Stimulated activated CD8-positive, alpha-beta memory T cell treated with anti-CD3 and anti-CD28 coated beads, Interleukin-7, amount 100 ng/mL, for 4 hours (primary cell): ENCODE measurements around the gene SLC4A11.

ENCODE experiments used
- DNase-seq, 2 donors: peaks; one replicate each; pipeline ENCODE4 v3.0.0-alpha.2; 2020; ENCODE audit warnings: low read depth in 2 of 2

SLC4A11 gene

DNA sequence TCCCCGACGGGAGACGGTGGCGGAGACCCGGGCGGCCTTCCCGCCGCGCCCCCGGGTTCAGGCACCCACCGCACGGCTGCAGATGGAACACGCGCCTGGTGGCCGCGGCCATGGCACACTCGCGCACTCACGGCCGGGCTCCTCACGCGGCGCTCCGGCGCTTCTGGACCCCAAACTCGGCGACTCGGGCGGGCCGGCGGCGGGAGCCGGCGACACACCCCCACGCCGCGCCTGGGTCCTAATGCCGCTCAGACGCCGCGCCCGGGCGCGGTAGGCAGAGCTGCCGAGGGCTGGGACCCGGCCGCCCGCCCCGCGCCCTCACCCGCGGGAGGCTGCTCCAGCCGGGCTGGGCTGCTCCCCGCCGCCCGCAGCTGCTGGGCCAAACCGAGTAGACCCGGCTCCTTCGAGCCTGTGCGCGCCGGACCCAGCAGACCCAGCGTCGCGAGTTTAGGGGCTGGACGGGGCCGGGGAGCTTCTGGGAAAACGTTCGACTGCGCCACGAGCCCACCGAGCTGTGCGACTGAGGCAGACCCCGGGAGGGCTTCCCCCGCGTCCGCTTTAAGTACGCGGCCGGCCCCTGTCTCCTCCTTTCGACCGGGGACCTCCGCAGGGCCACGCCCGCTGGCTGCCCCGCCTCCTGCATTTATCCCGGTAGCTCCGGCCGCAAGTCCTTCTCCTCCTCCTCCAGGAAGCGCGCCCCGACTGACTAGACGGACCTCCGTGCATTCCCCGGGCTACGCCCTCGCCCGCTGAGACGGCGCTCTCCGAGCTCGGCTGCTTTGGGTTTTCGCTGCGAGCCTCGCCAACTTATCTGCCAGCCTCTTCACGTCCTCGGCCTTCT is at the start of gene SLC4A11:
Gene SLC4A11 (minus strand): TSS at position 165 of the 841 bp plus-strand sequence. CDS start 53 bp downstream, at position 112.
- peak in 1 of 2 donors; percentile 22 for DNase-seq

DNA sequence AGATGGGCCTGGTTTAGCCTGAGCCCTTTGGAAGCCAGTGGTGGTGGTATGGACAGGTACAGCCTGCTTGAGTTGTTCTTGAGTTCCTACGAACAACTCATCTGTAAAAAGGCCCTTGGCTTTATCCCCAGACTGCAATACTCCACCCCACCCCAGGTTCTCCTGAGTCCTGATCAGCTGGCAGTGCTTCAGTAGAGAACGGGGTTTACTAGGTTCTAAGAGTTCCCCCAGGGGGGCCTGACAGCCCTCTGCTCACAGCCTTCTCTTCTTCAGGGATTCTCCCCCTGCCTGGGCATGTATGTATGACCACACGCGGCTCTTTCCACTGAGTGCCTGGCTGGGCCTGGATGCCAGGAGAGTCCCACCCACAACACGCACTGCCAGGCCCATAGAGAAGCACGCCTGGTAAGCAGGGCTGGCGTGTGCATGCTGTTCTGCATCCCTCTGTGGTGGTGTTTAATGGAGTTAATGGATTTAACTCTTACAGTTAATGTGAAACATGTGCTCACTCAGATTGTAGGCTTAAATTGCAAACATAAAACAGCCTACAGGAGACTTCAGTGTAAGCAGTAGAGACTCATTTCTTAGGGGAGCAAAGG is 44.3 kb upstream of the SLC4A11 start:
- no peak for DNase-seq

DNA sequence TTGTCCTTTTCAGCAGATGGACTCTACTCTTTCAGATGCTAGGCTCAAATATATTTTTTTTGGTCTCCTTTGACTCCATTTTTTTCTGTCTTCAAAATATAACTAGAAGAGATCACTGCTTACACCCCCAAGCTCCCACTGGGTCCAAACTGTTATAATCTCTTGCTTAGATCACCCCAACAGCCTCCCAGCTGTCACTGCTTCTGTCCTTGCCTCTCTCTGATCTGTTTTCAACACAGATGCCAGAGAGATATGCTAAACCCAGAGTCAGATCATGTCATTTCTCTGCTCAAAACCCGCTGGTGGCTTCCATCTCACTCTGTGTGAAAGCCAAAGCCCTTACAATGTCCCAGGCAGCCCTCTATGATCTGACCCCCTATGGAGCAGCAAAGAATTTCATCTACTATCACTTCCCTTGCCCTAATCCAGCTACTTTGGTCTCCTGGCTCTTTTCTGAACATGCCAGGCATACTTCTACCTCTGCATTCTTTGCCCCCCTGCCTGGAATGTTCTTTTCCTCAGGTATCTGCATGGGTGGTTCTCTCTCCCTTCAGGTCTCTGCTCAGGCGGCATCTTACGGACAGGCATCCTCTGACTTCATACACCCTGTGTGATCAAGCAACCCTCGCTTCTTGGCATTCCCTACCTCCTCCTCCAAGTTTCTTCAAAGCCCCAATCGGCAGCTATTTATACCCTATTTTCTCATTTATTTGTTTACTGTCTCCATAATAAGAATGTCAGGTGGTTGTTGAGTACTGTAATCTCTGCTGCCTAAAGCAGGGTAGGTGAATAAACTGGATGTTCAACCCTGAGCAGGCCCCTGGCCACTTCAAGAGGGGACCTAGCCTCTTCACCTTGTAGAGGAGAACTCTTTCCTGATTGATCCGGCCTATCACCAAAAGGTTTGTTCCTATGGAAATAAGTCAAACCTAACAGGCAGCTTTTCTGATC is 43.6 kb upstream of the SLC4A11 start:
- no peak for DNase-seq

DNA sequence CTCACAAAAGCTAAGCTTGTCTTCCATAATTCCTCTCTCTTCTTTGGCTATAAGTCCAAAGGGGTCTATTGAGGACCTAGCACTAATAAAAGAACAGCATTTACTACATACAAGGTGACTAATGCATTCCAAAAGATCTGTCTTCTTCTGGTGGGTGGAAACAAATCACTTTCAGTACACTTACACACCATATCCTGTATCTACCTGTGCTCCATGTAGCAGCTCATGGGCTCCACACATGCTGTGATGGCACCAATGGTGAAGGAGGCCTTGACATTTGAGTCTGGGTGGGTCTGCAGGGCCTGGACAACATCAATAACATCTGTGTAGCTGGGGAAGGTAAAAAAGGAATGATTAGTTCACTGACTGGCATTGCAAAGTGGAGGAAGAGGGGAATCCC is 42.4 kb upstream of the SLC4A11 start:
- DNase-seq, result no peak

DNA sequence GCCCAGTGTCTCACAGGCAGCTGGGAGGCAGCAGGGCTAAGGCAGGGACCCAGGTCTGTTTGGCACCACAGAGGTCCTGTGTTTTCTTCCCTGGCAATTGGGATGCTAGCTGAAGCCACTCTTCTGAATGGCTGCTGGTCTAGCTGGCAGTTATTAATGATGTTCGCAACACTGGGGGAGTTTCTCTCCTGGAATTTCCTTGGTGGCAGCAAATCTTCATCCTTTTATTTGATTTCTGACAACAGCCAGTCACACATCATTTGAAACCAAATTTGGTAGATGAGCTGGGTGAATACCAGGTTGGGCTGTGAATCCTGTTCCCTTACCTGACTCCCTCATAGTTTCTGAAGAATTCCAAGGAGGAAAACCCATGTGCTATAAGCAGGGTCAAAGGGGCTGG is 40.8 kb upstream of the SLC4A11 start:
- DNase-seq, result no peak

DNA sequence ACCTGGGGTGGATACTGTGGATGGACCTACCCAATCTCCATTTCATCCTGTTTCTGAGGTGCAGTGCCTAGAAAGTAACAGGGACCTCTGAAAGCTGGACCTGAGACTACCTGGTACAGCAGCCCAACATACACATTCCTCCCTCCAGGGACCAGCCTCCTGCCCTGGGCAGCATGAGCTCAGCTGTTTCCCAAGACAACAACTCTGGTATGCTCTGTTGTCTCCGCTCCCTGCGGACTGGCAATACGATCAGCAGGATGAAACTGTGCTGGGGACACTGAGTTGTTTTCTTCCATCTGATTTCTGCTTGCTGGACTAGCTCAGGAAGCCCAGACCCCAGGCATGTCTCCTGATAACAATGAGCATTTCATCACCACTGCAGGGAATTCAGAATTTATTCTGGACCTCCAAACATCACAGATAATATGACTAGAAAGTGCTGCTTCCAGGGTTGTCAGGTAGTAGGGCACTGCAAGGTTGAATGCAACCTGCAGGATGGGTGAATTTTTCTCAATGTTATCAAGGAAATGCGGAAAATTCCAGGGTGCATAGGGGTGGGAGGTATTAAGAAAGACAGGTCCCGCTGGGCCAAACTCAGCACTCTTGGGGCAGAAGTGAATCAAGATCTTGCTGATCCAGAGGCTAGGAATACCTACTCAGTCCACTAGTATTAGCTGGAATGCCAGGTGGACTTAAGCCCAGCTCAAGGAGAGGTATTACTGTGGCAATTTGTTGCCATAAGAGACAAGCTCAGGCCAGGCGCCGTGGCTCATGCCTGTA is 38.9 kb upstream of the SLC4A11 start:
- DNase-seq, result no peak

DNA sequence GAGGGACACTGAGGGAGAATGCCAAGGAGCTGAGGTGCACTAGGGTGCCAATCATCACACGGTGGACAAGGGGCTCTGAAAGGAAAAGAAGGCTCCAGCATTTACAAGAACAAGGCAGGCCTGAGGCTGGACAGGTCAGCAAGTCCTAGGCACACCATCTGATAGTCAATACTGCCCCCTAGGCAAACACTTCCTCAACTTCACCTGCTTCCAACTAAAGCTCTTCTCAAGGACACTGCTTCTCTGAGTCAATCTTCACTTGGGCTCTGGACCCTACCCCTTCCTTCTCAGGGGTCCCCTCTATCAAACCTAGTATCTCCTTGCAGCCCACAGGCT is 37.7 kb upstream of the SLC4A11 start:
- DNase-seq, result no peak

DNA sequence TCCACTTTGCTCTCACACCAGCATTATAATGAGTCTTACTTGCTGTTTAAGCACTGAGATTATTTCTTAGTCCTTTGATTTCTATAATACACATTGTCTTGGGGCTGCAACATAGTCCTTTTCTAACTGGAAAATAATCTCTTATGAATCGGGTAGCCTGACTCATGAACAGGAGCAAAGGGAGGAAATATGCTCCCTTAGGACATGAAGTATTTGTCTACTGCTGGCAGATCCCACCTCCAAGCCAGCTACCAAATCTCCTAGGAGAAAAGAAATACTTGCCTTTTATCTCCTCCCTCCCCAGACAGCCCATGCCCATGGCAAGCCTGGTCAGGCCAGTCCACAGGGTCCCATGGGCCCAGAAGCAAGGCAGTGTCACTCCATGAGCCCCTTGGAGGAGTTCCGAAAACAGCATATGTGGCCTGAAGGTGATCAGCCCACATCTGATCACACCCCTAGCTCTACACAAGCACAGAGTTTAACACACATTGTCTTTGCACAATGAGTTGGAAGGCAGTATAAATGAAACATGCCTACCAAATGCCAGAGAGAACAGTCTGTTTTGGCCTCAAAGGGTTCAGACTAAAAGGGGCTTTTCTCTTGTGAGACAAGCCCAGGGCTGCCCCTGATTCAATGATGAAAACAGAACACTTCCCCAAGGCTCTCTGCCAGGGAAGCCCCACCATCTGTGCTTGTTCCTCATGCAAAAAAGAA is 37.1 kb upstream of the SLC4A11 start:
- DNase-seq, result no peak

DNA sequence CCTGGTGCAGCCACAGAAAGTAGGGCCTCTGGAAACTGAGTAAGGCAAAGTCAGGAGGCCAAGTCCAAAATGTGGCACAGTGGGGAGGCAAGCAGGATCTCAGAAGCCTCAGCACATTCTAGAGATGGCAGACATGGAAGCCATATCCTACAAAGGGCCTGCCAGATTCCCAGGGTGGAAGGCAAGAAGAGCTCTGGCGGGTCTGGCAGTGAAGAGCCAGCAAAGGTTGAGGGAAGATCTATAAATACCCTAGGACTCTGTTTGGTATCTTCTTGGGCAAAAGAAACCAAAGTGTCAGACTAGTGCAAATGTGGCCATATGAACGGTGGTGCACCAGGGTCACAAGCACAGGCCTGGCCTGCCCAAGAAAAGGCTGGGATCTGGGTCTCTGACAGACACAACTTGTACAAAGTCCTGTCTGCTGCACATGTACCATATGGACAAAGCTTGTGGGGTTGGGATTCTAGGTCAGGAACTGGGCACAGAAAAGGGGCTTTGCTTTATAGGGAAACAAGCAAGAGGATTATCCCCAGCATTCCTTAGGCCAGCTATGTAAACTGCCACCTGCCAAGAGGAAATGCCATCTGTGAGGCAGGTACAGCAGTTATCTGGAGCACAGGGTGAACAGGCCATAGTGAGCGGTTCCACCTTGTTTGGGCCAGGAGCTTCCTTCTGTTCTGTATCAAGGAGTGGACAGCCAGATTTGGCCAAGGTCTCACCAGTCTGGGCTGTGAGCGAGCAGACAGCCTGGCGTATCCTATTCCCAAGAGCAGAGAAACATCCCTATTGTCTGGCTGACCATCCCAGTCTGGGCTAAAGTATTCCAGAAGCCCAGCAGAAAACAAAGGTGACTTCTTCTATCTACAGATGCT is 36.3 kb upstream of the SLC4A11 start:
- no peak for DNase-seq

DNA sequence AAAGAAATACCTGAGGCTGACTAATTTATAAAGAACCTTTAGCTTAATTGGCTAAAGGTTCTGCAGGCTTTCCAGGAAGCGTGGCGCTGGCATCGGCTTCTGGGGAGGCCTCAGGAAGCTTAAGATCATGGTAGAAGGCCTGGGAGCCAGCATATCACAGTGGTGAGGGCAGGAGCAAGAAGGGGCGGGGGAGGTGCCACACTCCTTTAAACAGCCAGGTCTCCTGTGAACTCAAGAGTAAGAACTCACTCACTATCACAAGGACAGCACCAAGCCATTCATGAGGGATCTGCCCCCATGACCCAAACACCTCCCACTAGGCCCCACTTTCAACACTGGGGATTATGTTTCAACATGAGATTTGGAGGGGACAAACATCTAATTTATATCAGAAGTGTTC is 34.4 kb upstream of the SLC4A11 start:
- no peak for DNase-seq

DNA sequence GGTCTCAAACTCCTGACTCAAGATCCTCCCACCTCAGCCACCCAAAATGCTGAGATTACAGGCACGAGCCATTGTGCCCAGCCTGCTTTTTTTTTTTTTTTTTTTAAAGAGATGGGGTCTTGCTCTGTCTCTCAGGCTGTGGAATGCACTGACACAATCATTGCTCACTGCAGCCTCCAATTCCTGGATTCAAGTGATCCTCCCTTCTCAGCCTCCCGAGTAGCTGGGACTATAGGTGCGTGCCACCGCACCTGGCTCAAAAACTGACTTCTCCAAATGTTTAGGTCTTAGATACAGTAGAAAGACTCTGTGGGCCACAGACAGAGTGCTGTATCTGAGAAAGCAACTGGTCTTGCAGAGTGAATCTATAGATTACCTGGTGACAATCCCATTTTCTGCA is 31.1 kb upstream of the SLC4A11 start:
- no peak for DNase-seq

DNA sequence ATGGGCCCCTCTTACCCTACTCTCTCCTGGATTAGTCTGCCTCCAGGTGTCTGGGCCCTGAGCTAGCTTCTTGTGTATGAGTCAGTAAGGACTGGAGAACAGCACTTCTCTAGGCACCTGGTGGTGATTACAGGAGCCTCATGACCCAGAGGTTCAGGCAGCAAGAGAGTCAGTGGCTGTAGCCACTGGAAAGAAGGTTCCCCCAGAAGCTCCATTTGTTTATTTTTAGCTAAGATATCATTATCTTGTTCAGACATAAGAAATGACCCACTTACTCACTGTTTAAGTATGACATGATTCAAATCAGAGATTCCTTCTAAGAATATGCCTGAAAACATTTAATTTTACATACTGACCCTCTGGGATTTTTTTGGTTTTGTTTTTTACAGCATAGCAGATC is 23.6 kb upstream of the SLC4A11 start:
- no peak for DNase-seq

DNA sequence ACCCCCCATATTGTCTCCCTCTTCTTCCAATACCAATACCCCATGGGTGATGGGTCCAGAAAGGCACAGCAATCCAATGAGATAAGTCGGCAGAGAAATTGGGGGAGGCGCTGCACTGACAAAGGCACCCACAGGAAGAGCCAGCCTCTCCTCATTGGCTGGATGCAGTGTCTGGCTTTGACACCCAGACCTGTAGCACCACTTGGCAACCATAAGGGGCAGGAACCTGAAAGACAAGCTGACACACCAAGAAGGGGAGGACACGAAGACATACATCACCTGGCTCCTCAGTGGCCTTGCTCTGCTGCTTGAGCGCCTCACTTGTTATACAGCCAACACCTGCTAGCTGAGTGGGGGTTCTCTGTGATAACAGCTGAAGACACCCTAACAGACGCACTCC is 19.4 kb upstream of the SLC4A11 start:
- DNase-seq, result no peak

DNA sequence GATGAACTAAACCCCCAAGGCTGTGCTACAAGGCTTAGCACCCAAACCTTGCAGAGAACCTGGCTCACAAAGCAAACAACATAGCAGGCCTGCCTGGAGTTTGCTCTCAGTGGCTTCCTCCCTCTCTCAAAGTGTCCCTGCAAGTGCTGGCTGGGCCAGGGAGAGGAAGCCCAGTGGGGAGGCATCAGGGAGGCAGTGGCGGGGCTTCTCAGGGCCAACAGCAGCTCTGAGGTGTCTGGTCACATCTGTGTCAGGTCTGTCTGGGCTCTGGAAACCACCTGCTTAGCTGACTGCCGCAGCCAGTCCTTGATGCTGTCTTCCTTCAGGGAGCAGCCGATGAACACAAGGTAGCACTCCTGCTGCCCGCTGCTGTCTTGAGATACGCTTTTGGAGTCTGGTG is 16.7 kb upstream of the SLC4A11 start:
- DNase-seq, result no peak

DNA sequence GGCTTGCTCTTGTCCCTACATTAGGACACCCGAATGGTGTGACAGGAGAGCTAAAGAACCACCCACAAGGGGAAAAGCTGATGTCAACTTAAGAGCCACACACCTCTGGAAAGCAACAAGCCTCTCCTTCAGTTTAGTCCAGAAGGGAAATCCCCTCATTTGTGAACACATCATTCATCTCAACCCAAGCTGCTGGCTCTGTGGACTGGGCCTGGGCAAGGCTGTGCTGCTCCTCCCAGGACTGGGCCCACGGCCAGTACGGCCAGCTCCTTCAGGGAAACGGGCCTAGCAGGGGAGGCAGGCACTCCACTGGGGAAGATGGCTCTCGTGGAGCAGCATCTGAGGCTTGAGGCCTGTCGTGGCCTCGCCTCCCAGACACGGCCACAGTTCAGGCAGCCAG is 12.8 kb upstream of the SLC4A11 start:
- no peak for DNase-seq

DNA sequence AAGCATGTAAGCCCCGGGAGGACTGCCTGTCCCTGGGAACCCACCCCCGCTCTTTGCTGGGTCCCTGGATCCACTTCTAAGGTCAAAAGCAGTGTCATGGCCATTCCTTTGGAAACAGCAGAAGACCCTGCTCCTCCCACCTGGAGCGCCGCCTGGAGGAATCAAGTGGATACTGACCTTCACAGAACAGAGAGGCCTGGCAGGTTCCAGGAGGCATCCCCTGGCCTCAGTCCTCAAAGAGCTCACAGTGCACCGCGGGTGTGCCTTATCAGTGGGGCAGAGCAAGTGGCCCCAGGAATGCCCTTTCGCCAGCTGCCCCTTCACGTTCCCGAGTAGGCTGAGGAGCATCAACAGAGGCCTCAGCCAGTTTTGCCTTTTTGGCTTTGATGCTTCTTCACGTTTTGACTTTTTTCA is 11.1 kb upstream of the SLC4A11 start:
- no peak for DNase-seq

DNA sequence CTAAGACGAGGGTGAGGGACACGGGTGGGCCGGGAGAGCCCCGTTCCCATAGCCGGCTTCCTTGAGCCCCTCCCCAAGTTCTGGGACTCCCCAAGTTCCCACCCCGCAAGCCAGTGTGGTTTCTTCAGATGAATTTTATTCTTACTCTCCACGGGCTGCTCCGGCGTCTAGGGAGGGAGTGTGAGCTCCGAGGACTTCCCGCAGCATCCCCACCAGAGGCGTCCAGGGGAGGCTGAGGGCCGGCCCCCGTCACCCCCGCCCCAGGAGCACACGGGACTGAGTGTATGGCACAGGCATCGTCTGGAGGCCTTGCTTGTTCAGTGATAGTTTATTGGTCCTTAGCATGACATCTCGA is 10.0 kb upstream of the SLC4A11 start:
- DNase-seq, result no peak

DNA sequence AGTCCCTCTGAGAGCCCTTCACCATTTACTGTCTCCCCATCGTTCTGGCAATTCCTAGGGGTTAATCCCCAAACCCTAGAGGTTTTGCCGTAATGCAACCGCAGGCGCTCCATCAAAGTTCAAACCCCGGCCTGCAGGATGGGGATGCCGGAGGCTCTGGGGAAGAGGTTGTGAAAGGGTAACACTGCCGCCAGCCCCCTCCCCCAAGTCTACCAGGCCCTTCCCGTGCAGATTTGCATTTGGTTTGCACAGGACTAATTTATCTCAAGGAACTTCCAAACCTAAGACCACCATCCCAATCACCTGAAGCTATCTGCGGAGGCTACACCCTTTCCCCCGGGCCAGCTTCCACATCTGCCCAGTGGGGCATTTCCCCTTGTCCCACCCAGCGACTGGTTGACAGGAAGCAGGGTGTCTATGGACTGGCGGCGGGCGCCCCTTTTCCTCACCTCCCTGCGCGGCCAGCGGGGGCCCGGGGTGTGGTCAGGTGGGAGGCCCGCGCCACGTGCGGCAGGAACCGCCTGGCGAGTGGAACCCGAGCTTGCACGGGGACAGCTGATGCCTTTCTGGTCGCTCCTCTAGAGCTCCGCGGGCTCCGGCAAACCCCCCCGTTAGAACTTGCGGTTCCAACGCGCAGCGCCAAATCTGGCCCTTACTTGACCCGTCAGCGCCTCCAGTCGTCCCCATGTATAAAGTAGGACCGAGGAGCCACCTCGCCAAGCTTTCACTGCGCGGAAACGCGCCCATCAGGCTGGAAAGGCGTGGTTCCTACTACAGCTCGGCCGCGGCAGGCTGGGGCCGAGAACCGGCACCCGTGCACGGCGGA is 9.4 kb upstream of the SLC4A11 start:
- DNase-seq, result no peak

DNA sequence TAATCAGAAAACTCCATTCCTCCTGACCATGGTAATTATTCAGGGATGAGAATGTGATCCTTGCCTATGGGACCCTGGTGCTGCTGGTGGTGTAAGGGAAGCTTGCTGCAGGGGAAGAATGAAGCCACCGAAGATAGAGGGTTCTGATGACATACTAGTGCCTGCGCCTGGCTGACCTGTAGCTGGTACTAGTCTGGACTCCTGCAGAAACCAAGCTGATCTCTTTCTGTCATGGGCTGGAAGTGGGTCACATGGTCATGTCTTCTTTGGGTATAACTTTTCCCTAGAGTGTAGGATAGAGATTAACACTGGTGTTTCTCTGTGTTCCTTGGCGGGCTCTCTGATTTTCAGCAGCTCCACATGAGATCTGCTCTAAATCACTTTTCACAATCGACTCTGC is 8.6 kb upstream of the SLC4A11 start:
- no peak for DNase-seq
